ENCODE measurements around the gene PROX1.

The PROX1 gene

DNA sequence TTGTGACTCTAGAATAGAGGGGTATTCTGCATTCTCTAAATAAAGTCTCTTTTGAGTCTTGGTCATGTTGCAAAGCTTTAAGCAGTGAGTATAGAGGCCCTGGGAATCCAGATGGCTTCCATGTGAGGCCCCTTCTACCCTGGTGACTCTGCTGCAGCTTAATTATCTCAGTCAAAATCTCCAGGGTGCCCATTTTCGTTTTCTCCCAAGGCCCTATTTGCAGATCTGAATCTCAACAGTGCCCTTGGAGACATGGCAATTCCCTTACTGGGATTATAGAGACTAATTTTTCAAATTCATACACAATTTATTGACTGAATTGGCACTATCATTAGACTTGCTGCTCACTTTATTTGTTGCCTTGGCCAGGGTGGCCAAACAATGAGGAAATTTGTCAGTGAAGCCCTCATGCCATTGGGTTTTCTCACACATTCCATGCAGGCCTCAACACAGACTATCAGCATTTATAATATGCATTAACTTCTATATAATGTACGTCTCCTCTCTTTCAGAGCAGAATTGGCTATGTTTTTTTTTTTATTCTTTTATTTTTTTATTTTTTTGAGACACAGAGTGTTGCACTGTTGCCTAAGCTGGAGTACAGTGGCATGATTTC is 35.1 kb downstream of the PROX1 start:
- no peak for DNase-seq

- no peak for DNase-seq
These were observed 39.2 kb downstream of the PROX1 start for GRCh38 chr1:214026985-214027384.

DNA sequence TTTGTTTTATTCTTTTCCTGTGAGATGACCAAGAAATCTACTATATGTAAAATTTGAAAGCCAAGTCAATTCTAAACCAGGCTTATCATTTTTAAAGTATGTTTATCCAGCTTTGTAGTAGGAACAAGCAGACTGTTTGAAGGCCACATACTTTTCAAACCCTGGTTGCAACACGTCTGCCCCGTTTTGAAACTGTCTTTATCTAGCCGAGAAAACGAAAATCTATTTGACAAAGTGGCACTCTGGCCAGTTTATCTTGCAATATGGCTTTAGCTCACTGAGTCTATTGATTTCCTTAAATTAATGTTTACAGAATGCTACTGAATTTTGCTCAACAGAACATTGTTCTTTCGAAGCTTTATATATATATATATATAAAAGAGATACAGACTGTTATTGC is 39.7 kb downstream of the PROX1 start:
- no peak for DNase-seq

- no peak for DNase-seq
These were observed 40.3 kb downstream of the PROX1 start for GRCh38 chr1:214028095-214028494.

DNA sequence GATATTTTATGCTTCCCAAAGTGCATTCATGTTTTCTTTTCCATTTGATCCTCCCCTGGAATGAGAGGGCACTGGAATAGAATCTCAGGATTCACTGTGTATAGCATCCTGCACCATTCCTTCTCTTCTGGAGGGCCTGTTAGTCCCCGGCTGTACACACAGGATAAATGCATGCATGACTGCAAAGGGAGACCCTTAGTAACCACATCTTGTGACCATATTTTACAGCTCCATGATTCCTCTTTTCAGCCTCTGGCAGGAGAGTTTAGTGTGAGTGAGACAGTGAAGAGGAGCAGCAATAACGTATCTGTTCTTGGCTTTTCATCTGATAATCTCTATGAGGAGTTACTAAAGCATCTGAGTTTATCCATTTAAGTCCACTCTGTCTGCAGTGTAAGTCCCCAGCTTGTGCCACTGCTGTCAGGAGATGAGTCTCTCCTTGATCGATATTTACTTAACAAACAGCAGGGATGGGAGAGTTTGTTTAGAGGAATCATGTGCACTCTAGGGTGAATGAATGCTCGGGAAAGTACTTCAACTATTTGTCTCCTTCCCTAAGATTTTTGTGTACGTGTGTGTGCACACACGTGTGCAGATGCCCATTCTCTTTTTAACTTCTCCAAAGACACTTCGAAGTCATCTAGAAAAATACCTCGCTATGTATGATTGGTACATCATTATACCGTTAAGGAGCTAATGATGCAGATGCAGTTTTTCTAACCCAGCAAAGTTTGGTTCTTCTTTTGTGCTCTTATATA is 41.1 kb downstream of the PROX1 start:
- no peak for DNase-seq

GRCh38 chr1:214029796-214030195 is 42.0 kb downstream of the PROX1 start:
- DNase-seq, result no peak

- no peak for DNase-seq
These were observed 43.5 kb downstream of the PROX1 start for GRCh38 chr1:214031267-214031650.

GRCh38 chr1:214037468-214037867 is 49.7 kb downstream of the PROX1 start:
- no peak for DNase-seq

DNA sequence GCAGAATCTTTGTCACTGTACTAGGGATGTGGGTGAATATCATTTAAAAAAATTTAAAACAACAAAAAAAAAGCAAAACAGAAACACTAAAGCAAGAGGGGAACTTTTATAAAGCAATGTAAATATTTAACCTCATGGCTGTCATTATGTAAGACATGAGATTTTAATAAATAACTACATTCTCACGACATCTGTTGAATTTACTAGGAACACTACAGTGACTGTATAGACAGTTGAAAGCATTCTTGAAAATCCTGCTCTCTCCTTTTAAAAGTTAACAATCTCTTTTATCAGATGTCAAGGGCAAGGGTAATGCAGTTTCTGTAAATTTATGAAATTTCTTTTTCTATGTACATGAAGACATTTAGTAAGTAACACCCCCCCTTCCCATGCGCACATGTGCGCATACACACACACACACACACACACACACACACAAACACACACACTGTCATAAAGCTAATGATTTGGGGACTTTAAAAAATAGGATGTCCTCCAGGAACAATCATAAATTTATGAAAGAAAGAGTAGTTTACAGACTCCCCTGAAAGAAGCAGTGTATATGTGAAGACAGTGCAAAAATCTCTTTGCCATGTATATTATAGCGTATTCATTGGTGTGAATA is 51.7 kb downstream of the PROX1 start:
- no peak for DNase-seq

GRCh38 chr1:214043167-214043566 is 55.4 kb downstream of the PROX1 start:
- no peak for DNase-seq

GRCh38 chr1:214044438-214045214 is 56.9 kb downstream of the PROX1 start:
- peak; percentile 55 to 57 for DNase-seq

- no peak for DNase-seq
These were observed 63.0 kb downstream of the PROX1 start for GRCh38 chr1:214050513-214051401.

GRCh38 chr1:214051786-214052185 is 64.0 kb downstream of the PROX1 start:
- DNase-seq, result no peak

- no peak for DNase-seq
These were observed 70.3 kb downstream of the PROX1 start for GRCh38 chr1:214058076-214058475.

DNA sequence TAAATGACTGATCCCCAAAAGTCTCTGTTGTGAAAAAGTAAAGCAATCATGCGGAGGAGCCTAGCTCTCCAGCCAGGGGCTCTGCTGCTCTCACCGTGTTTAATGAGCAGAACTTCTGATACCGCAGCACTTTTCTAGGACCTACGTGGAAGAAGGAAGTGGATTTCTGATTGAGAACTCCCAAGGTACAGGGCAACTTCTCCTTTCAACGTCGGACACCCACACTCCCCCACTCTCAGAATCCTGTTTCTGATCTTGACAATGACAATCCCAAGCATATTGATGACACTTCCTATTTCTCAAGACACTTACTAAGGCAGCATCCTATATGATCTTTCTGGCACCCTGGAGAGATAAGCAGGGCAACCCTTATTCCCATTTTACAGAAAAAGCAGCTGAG is 78.4 kb downstream of the PROX1 start:
- DNase-seq, result no peak

- DNase-seq, result no peak
These were observed 79.2 kb downstream of the PROX1 start for GRCh38 chr1:214066936-214067335.

GRCh38 chr1:214067397-214067796 is 79.6 kb downstream of the PROX1 start:
- DNase-seq, result no peak

GRCh38 chr1:214067853-214068703 is 80.3 kb downstream of the PROX1 start:
- DNase-seq, result no peak

DNA sequence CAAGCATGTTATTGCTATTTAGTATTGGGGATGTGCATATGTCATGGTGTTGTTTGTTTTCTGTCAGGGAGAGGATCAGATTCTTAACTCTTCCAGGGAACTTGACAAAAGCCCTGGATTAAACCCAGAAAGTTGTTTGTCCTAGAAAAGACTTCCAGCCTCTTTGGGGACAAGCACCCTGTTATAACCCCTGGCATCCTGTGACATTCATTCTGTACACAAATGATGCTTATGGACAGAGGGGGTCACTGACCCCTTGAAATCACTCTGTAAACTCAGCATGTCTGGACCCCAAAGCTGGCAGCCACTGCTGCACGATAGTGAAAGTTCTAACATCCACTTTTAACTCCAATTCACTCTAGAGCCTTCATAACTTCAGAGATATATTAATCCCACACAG is 81.2 kb downstream of the PROX1 start:
- no peak for DNase-seq

DNA sequence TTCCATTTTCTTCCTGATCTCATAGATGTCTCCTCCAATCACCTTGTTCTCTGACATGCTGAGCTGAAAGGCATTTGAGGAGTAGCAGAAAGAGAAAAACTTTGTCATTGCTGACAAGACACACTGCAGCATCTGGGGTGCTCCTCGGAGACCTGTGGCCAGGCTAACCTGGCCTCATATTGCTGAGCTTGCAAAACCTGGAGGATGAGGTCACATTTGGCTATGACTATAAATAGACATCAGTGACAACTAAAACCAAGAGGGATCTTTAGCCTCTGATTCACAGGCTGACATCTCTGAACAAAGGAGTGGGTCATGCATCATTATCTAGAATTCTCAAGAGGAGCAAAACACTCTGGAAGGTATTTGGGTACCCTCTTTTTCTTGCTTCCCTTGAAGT is 83.7 kb downstream of the PROX1 start:
- no peak for DNase-seq

DNA sequence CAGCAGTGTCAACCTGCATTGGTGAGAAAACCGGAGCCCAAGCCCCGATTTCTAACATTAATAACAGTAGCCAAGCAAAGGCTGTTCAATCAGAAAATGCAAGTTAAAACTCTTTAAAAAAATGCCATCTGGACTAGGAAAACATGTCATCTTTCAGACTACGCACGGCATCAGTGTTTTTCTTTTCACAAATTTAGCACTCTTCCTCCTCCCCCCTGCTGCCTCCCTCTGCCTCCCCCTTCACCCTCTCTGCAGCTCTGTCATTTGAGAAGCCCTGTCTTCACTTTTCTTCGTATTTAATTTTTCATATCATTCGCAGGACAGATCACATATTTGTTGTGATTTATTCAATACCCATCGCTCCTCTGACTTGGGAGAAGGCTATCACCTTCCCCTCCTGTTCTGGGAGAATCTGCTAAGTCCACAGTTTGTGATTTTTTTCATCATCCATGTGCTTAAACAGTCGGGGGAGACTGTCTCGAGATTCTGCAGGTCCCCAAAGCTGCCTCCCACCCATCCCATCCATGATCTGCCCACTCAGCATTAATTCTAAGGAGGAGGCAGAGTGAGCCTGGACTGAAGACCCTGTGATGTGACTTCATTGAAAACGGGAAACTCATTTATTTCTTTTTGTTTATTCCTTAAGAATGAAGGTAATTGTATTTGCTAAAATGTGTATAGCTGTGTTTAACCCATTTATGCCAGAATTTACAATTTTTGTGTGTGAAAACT is 84.8 kb downstream of the PROX1 start:
- DNase-seq, result no peak

Measured in SHP77 (cell line).